Heart left ventricle (tissue), 16 donors: ENCODE measurements around the gene TSR2. TPM values are rescaled to one million over a fixed set of nuclear protein-coding genes. Genes with fewer than 3 reads are reported as not detected.
A peak's percentile ranks its signal among the peaks of the same experiment; 100 is the strongest.

Experiments
- ATAC-seq, 4 donors: fragments of 200-7000 bp; cut with Tn5 transposase; one replicate each; pipeline ENCODE4 v1.9.1; 2020 to 2022; ENCODE audit warnings: moderate library complexity in 4 of 4, mild to moderate bottlenecking in 3 of 4, moderate number of reproducible peaks in 1 of 4
- DNase-seq, 5 donors: peaks; one replicate each; pipeline ENCODE4 v3.0.0-alpha.2; 2020
- H3K27ac ChIP-seq, 12 donors: fragments of 200-600 bp; sonication (generic) in 4 of 12; one replicate each; pipeline versions ENCODE4 v1.5.0 to v1.8.0; 2016 to 2022; ENCODE audit warnings: mild to moderate bottlenecking in 2 of 12
- H3K27me3 ChIP-seq, 9 donors: fragments of 200-600 bp; sonication (generic) in 2 of 9; one replicate each; pipeline versions ENCODE4 v1.5.1 to v1.8.0; 2016 to 2022; ENCODE audit warnings: mild to moderate bottlenecking in 3 of 9
- H3K36me3 ChIP-seq, 9 donors: fragments of 200-600 bp; sonication (generic) in 2 of 9; one replicate each; pipeline versions ENCODE4 v1.5.0 to v1.8.0; 2018 to 2022; ENCODE audit warnings: mild to moderate bottlenecking in 2 of 9
- H3K4me1 ChIP-seq, 12 donors: fragments of 200-600 bp; sonication (generic) in 4 of 12; one replicate each; pipeline versions ENCODE4 v1.5.0 to v1.8.0; 2016 to 2022; ENCODE audit warnings: mild to moderate bottlenecking in 3 of 12
- H3K4me3 ChIP-seq, 12 donors: fragments of 200-600 bp; sonication (generic) in 4 of 12; one replicate each; pipeline versions ENCODE4 v1.5.0 to v1.8.0; 2017 to 2022; ENCODE audit warnings: mild to moderate bottlenecking in 9 of 12, moderate library complexity in 4 of 12
- H3K9me3 ChIP-seq, 12 donors: fragments of 200-600 bp; sonication (generic) in 4 of 12; one replicate each; pipeline versions ENCODE4 v1.5.0 to v1.8.0; 2016 to 2022; ENCODE audit warnings: mild to moderate bottlenecking in 1 of 12
- POLR2A ChIP-seq, 2 donors: fragments of 450-650 bp; IDR thresholded peaks; one replicate each; pipeline ENCODE4 v1.6.1; 2017; ENCODE audit warnings: antibody characterized with exemption in 2 of 2, mild to moderate bottlenecking in 2 of 2, moderate library complexity in 2 of 2
- WGBS, 4 donors: extraction: QIAGEN DNeasy Blood & Tissue Kit in 2 of 4; methylation state at CpG; one replicate each; pipeline versions ENCODE4 v1.1.5 to v1.1.7; 2013 to 2018; 5-methylcytosine and 5-hydroxymethylcytosine counted together
- intact Hi-C, 10 donors: fragments of 100-400 bp; cut with DNase I; formaldehyde crosslinking; loops; one replicate each; pipeline versions ENCODE4 v1.11.1 to v1.14.2; 2022
- polyA plus RNA-seq, 2 donors: library from polyadenylated mRNA; stranded (reverse); fragments of 200-250 nt; gene quantifications; one replicate each; pipeline ENCODE4 v1.2.3, GENCODE V29; 2013
- total RNA-seq, 9 donors: library from RNA; depleted of rRNA in 2 of 9; stranded (reverse); fragments of >200 nt in 2 of 9; fragmentation: NEBNext Ultra II Directional in 3 of 9; extraction: Animal tissue kit (Norgen Biotek cat#: 25700) in 3 of 9; gene quantifications; one replicate each; pipeline versions ENCODE4 v1.1.0 to v1.2.4, GENCODE V29; 2016 to 2023
- TF ChIP-seq, protein P1 (sequence below), 12 donors: fragments of 200-600 bp; sonication (generic) in 4 of 12; IDR thresholded peaks; one replicate each; pipeline versions ENCODE4 v1.5.0 to v1.8.0; 2018 to 2022; ENCODE audit warnings: antibody characterized with exemption in 12 of 12, mild to moderate bottlenecking in 5 of 12
- donor health status: ischemic (EF 13 %, LVEDD 7.1; RV severe dilation, severe dysfunction).
- donor health status: healthy with polysubstance abuse.
- donor health status: DM: no; HTN: yes; CAD: no.
- donor health status: DM: no; HTN: no; CAD: no.
- donor health status: ischemic (EF 25% LVEDD 6.9; RV normal size, moderate dysfunction).
- donor health status: ischemic (EF 25% LVEDD 5.7; RV mildly dilated, moderate dysfunction).
- donor health status: healthy.
- donor health status: DM: yes; HTN: yes; CAD: no.
- donor health status: ischemic (EF 35%, LVEDD 5.7; RV mildly dilated, moderate dysfunction).
- donor health status: nonischemic (EF 11% LVEDD 7.7; RV severe dilation, severe dysfunction).
- donor health status: DM: yes; HTN: yes; CAD: no.
- donor health status: PGD.
- donor health status: ischemic (EF 29% LVEDD 5.4; RV normal size, mild dysfunction).
- donor health status: nonischemic (EF 23%, LVEDD 6.1; RV moderate dilation, normal function).

Gene TSR2
- total and polyA plus RNA-seq, 11 donors = 17.7 to 54.3 (median 35.9) TPM

DNA sequence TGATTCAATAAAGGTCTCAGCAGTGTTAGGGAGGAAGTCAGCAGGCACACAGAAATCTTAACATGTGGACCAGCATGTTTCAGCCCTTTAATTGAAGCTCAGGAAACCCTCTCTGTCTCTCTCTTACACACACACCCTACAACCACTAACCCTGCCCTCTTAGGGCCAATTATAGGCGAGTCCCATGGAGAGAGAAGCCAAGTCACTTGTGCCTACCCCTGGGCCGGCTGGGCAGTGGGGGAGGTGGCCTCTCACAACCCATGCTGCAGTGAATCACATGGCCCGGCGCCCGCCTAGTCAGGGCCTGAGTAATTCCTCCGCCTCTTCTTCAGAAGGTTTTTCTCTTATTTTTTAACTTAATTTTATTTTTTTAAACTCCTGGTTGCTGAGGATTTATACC is 52.1 kb downstream of the TSR2 start:
- no peak overlapping the region for H3K4me3 ChIP-seq
- H3K27me3 ChIP-seq = peaks cover 0 to 13% (median 0%) of the 10 kb centered on the region in 9 donors
- H3K36me3 ChIP-seq = no peaks in the 10 kb centered on the region
- intact Hi-C loops = no loop called here
- peak in 2 of 4 donors; percentile 46 to 55 for ATAC-seq
- H3K27ac ChIP-seq = no peak overlapping the region
- 57 to 66% (median 65%) methylated on average over 6 of the region's 6 CpGs for WGBS, 4 donors
- peak in 2 of 5 donors; percentile 40 to 54 for DNase-seq
- no peak for TF ChIP-seq POLR2A (IDR thresholded peaks at IDR 0.05)
- TF ChIP-seq, protein P1, sequence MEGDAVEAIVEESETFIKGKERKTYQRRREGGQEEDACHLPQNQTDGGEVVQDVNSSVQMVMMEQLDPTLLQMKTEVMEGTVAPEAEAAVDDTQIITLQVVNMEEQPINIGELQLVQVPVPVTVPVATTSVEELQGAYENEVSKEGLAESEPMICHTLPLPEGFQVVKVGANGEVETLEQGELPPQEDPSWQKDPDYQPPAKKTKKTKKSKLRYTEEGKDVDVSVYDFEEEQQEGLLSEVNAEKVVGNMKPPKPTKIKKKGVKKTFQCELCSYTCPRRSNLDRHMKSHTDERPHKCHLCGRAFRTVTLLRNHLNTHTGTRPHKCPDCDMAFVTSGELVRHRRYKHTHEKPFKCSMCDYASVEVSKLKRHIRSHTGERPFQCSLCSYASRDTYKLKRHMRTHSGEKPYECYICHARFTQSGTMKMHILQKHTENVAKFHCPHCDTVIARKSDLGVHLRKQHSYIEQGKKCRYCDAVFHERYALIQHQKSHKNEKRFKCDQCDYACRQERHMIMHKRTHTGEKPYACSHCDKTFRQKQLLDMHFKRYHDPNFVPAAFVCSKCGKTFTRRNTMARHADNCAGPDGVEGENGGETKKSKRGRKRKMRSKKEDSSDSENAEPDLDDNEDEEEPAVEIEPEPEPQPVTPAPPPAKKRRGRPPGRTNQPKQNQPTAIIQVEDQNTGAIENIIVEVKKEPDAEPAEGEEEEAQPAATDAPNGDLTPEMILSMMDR (IDR thresholded peaks at IDR 0.05) = no peak
- H3K9me3 ChIP-seq = peaks cover 0 to 7% (median 0%) of the 10 kb centered on the region in 12 donors
- peaks cover 0 to 17% (median 0%) of the 10 kb centered on the region in 12 donors for H3K4me1 ChIP-seq

DNA sequence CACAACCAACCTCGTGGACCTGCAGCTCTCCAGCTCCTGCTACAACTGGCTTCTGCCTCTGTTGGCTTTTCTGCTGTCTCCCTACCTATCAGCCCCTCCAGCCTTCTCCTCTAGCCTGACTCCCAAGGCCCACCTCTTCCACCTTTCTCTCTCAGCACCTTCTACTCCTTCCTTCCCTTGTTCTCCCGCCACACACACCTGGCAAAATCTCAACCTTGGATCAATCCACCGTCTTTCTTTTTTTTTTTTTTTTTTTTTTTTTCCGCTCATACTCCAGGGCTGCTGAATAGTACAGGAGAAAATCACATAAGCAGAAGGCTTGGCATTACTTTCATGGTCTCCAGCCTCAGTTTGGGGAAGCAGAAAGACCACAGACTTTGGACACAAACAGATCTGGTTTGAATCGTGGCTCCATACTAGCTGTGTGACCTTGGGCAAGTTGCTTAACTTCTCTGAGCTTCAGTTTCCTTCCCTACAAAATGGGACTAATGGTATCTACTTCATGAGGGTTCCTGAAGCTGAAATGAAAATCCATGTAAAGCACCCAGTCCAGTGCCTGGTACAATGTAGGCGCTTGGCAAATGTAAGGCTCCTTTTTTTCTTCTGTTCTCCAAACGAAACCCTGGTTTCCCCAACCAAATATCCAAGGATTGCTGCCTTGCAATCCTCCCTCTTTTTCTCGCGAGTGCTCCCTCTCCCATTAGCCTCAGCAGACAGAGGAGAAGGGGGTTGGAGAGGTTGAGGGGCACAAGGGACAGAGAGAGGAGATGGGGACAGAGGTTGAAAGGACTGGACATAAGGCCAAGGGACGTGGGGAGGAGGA is 54.2 kb downstream of the TSR2 start:
- no peak for ATAC-seq
- TF ChIP-seq, protein P1 (IDR thresholded peaks at IDR 0.05) = no peak
- no peak for TF ChIP-seq POLR2A (IDR thresholded peaks at IDR 0.05)
- no peak for DNase-seq
- intact Hi-C loops = no loop called here
- Histone ChIP-seq H3K27ac (peak overlapping the region in 9 of 12 donors; percentile 62 to 80 (median 76)), H3K9me3 (peaks cover 0 to 7% (median 0%) of the 10 kb centered on the region in 12 donors), H3K27me3 (peaks cover 0 to 24% (median 0%) of the 10 kb centered on the region in 9 donors), H3K36me3 (no peaks in the 10 kb centered on the region), H3K4me1 (peaks cover 0 to 17% (median 0%) of the 10 kb centered on the region in 12 donors), H3K4me3 (peak overlapping the region; percentile 51 to 87 (median 64))
- WGBS, 4 donors = 36 to 52% (median 45%) methylated on average over 10 of the region's 10 CpGs

Other genes starting within 250 kb of the TSR2 start
- 1 to 10 TPM in 3 of 9 donors, under 1 TPM in 6; 0.43 to 2.1 (median 0.67) TPM for gene WNK3, start 82.4 kb upstream of the TSR2 start, total RNA-seq
- under 1 TPM; 0.19 to 0.78 TPM for gene WNK3, start 82.4 kb upstream of the TSR2 start, polyA plus RNA-seq
- 1 to 10 TPM; 4.3 to 7.5 (median 6.7) TPM for gene FGD1, start 55.8 kb downstream of the TSR2 start, total RNA-seq
- 1 to 10 TPM; 3.9 to 4.2 TPM for gene FGD1, start 55.8 kb downstream of the TSR2 start, polyA plus RNA-seq
- 10 to 100 TPM; 27.1 to 44.2 (median 37.4) TPM for gene GNL3L, start 89.8 kb downstream of the TSR2 start, total RNA-seq
- gene GNL3L, start 89.8 kb downstream of the TSR2 start, polyA plus RNA-seq = 10 to 100 TPM in 1 of 2 donors, 1 to 10 TPM in 1; 5.6 to 23.1 TPM